Upper lobe of left lung (tissue), 6 donors: ENCODE data around the gene TMEM127. TPM values are rescaled to one million over a fixed set of nuclear protein-coding genes. Genes with fewer than 3 reads are reported as not detected.
"Not testable (repeated sequence)": the region's sequence is repeated elsewhere in the genome, so short reads cannot be mapped to it uniquely, and the experiment has no call there.

Experiments
- ATAC-seq, 2 donors: fragments of 200-7000 bp; cut with Tn5 transposase; one replicate each; pipeline ENCODE4 v1.9.1; 2022; ENCODE audit warnings: mild to moderate bottlenecking in 2 of 2, moderate library complexity in 2 of 2; ENCODE audit not compliant: low FRiP score in 2 of 2
- DNase-seq, 2 donors: peaks; one replicate each; pipeline ENCODE4 v3.0.0-alpha.2; 2019 to 2020
- H3K27ac ChIP-seq, 4 donors: fragments of 200-600 bp; sonication (generic); one replicate each; pipeline ENCODE4 v1.5.1; 2016 to 2019
- H3K27me3 ChIP-seq, 4 donors: fragments of 200-600 bp; sonication (generic); one replicate each; pipeline ENCODE4 v1.5.1; 2017 to 2019
- H3K36me3 ChIP-seq, 4 donors: fragments of 200-600 bp; sonication (generic); one replicate each; pipeline ENCODE4 v1.5.1; 2016 to 2019
- H3K4me1 ChIP-seq, 4 donors: fragments of 200-600 bp; sonication (generic); one replicate each; pipeline ENCODE4 v1.5.1; 2018 to 2019
- H3K4me3 ChIP-seq, 4 donors: fragments of 200-600 bp; sonication (generic); one replicate each; pipeline ENCODE4 v1.5.1; 2017 to 2019; ENCODE audit warnings: mild to moderate bottlenecking in 2 of 4, moderate library complexity in 1 of 4
- H3K9me3 ChIP-seq, 4 donors: fragments of 200-600 bp; sonication (generic); one replicate each; pipeline ENCODE4 v1.5.1; 2018 to 2019
- CTCF ChIP-seq, 6 experiments: fragments of 450-650 bp in 4 of 6; fragments of 200-600 bp in 2 of 6; sonication (generic) in 2 of 6; IDR thresholded peaks; one replicate each; pipeline ENCODE4 v1.5.1; 2016 to 2019; ENCODE audit warnings: antibody characterized with exemption in 6 of 6
- EP300 ChIP-seq, 4 donors: sonication (generic); formaldehyde crosslinking; IDR thresholded peaks; one replicate each; pipeline ENCODE4 v1.5.1; 2017; ENCODE audit warnings: antibody characterized with exemption in 4 of 4, control low read depth in 2 of 4
- POLR2A ChIP-seq, 4 donors: fragments of 450-650 bp; IDR thresholded peaks; one replicate each; pipeline ENCODE4 v1.5.1; 2016 to 2017; ENCODE audit warnings: antibody characterized with exemption in 4 of 4, mild to moderate bottlenecking in 2 of 4
- POLR2AphosphoS5 ChIP-seq, 2 donors: sonication (generic); formaldehyde crosslinking; IDR thresholded peaks; one replicate each; pipeline ENCODE4 v1.5.1; 2017; ENCODE audit warnings: antibody characterized with exemption in 2 of 2
- WGBS, 2 donors: methylation state at CpG; one replicate each; pipeline ENCODE4 v1.1.5; 2017 to 2018; 5-methylcytosine and 5-hydroxymethylcytosine counted together
- total RNA-seq, 6 donors: library from RNA; depleted of rRNA in 4 of 6; stranded (reverse); fragments of >200 nt in 4 of 6; gene quantifications; one replicate each; pipeline versions ENCODE4 v1.1.0 to v1.2.1, GENCODE V29; 2016 to 2021
- donor health status: DM: no; HTN: no; CAD: no; lungs with moderate emphysema.
- donor health status: DM: no; HTN: yes; CAD: no; lungs with severe emphysema.

TMEM127 gene
- total RNA-seq, 6 donors from 2014 or later: 21.0 to 75.8 (median 44.8) TPM

- no peak for ATAC-seq
- TF ChIP-seq POLR2A (IDR thresholded peaks at IDR 0.05) (no peak), EP300 (IDR thresholded peaks at IDR 0.05) (no peak), CTCF (IDR thresholded peaks at IDR 0.05) (no peak), POLR2AphosphoS5 (IDR thresholded peaks at IDR 0.05) (no peak)
- no peak overlapping the region for H3K4me3 ChIP-seq
- DNase-seq: no peak
- H3K36me3 ChIP-seq: peaks cover 0 to 3% (median 0%) of the 10 kb centered on the region in 4 donors
- H3K27me3 ChIP-seq: no peaks in the 10 kb centered on the region
- H3K9me3 ChIP-seq: no peaks in the 10 kb centered on the region
- peaks cover 5 to 9% (median 8%) of the 10 kb centered on the region in 4 donors for H3K4me1 ChIP-seq
- H3K27ac ChIP-seq: no peak overlapping the region
- 95 to 100% methylated on average over 1 of the region's 1 CpG for WGBS, 2 donors
Measured at GRCh38 chr2:96236882-96237281, 28.9 kb downstream of the TMEM127 start.

DNA sequence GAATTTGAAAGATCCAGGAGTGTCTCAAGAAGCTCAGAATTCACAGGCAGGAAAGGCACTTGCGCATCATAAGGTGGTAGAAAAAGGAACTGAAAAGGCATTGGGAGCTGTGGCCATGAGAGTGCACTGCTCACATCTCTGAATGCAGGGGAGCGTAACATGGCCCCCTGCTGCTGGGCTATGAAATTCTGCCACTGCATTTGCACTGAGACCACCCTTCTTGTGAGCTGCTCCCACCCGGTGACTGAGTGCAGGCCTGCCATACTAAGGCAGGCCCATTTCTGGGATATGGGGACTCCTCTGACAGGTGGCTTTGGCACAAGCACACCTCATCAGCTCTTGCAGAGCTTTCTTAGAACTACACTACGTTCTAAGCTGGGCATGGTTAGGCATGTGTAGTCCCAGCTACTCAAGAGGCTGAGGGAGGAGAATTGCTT is 31.9 kb downstream of the TMEM127 start:
- 79 to 82% methylated on average over 4 of the region's 4 CpGs for WGBS, 2 donors
- Histone ChIP-seq H3K27ac (no peak overlapping the region), H3K4me1 (no peaks in the 10 kb centered on the region), H3K36me3 (no peaks in the 10 kb centered on the region), H3K27me3 (no peaks in the 10 kb centered on the region), H3K9me3 (no peaks in the 10 kb centered on the region), H3K4me3 (no peak overlapping the region)
- no peak for ATAC-seq
- no peak for DNase-seq
- TF ChIP-seq POLR2A (IDR thresholded peaks at IDR 0.05) (no peak), POLR2AphosphoS5 (IDR thresholded peaks at IDR 0.05) (no peak), EP300 (IDR thresholded peaks at IDR 0.05) (no peak)

- H3K36me3 ChIP-seq: no peaks in the 10 kb centered on the region
- 86 to 87% methylated on average over 6 of the region's 6 CpGs for WGBS, 2 donors
- TF ChIP-seq CTCF (IDR thresholded peaks at IDR 0.05) (no peak), POLR2AphosphoS5 (IDR thresholded peaks at IDR 0.05) (no peak), POLR2A (IDR thresholded peaks at IDR 0.05) (no peak), EP300 (IDR thresholded peaks at IDR 0.05) (no peak)
- H3K4me1 ChIP-seq: no peaks in the 10 kb centered on the region
- ATAC-seq: no peak
- no peaks in the 10 kb centered on the region for H3K27me3 ChIP-seq
- H3K27ac ChIP-seq: no peak overlapping the region
- no peak for DNase-seq
- no peak overlapping the region for H3K4me3 ChIP-seq
- H3K9me3 ChIP-seq: no peaks in the 10 kb centered on the region
Measured at GRCh38 chr2:96233436-96233835, 32.4 kb downstream of the TMEM127 start.

GRCh38 chr2:96231316-96231715 is 34.5 kb downstream of the TMEM127 start:
- TF ChIP-seq CTCF (IDR thresholded peaks at IDR 0.05) (no peak), POLR2A (IDR thresholded peaks at IDR 0.05) (no peak), EP300 (IDR thresholded peaks at IDR 0.05) (no peak), POLR2AphosphoS5 (IDR thresholded peaks at IDR 0.05) (no peak)
- Histone ChIP-seq H3K36me3 (no peaks in the 10 kb centered on the region), H3K4me1 (no peaks in the 10 kb centered on the region), H3K4me3 (no peak overlapping the region), H3K27ac (no peak overlapping the region), H3K27me3 (no peaks in the 10 kb centered on the region), H3K9me3 (no peaks in the 10 kb centered on the region)
- whole genome bisulfite sequencing, 2 donors: 100% methylated on average over 3 to 4 of the region's 4 CpGs
- ATAC-seq (no peak), DNase-seq (no peak)

GRCh38 chr2:96225016-96225533 is 40.7 kb downstream of the TMEM127 start:
- no peak for DNase-seq
- no peak overlapping the region for H3K4me3 ChIP-seq
- WGBS, 2 donors: 42 to 44% methylated on average over 3 of the region's 3 CpGs

DNA sequence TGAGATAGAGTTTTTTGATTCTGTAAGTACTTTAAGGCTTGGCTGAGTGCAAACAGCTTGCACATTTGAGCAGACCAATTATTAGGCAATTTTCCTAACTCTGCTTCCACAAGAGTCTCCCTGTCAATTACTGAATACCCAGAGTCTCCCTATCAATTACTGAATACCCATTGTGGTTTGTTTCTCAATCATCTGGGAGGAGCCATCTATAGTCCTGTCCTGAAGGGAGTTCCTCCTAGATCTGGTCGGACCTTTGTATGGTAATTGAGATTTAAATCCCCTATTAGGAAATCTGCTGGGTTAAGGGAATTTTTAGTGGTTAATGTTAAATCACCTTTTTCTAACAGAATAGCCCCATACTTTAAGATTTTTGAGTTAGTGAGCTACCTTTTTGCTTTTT is 44.7 kb downstream of the TMEM127 start:
- H3K9me3 ChIP-seq, ATAC-seq: not testable (repeated sequence)

More at GRCh38 chr2:96225016-96225533, 40.7 kb downstream of the TMEM127 start:
- TF ChIP-seq EP300 (IDR thresholded peaks at IDR 0.05): no peak
- no peak for TF ChIP-seq POLR2A (IDR thresholded peaks at IDR 0.05)
- TF ChIP-seq POLR2AphosphoS5 (IDR thresholded peaks at IDR 0.05): no peak
- no peak for TF ChIP-seq CTCF (IDR thresholded peaks at IDR 0.05)
- peaks cover 0 to 6% (median 0%) of the 10 kb centered on the region in 4 donors for H3K4me1 ChIP-seq
- H3K36me3 ChIP-seq: no peaks in the 10 kb centered on the region
- no peaks in the 10 kb centered on the region for H3K27me3 ChIP-seq
- no peaks in the 10 kb centered on the region for H3K9me3 ChIP-seq
- peak in 1 of 2 donors; percentile 57 for ATAC-seq
- H3K27ac ChIP-seq: peak overlapping the region in 2 of 4 donors; percentile 56 to 61

GRCh38 chr2:96219959-96220358 is 45.8 kb downstream of the TMEM127 start:
- H3K27ac ChIP-seq, H3K27me3 ChIP-seq, ATAC-seq, H3K9me3 ChIP-seq, H3K36me3 ChIP-seq, H3K4me3 ChIP-seq, H3K4me1 ChIP-seq, DNase-seq: not testable (repeated sequence)
- WGBS, 2 donors: 83 to 95% methylated on average over 3 to 4 of the region's 4 CpGs

More for the DNA sequence above, 44.7 kb downstream of the TMEM127 start:
- DNase-seq, H3K27ac ChIP-seq, H3K4me3 ChIP-seq, H3K27me3 ChIP-seq, H3K36me3 ChIP-seq, H3K4me1 ChIP-seq: not testable (repeated sequence)
- WGBS, 2 donors: 58 to 78% methylated on average over 1 of the region's 1 CpG
